Nephron progenitor cell (in vitro differentiated cells): ENCODE results near the gene PTPRK.

Experiments
- DNase-seq: peaks from one replicate; pipeline ENCODE4 v3.0.0; 2021
- H3K27ac Mint-ChIP-seq: 2 replicates; pipeline ENCODE4 v1.8.0; 2021; ENCODE audit warnings: mild to moderate bottlenecking, moderate library complexity, mixed read lengths
- H3K27me3 Mint-ChIP-seq: 2 replicates; pipeline ENCODE4 v1.8.0; 2021; ENCODE audit warnings: mild to moderate bottlenecking, low read depth, mixed read lengths; ENCODE audit not compliant: poor library complexity
- H3K36me3 Mint-ChIP-seq: 2 replicates; pipeline ENCODE4 v1.8.0; 2021; ENCODE audit warnings: low read depth, mixed read lengths
- H3K4me1 Mint-ChIP-seq: 2 replicates; pipeline ENCODE4 v1.8.0; 2021; ENCODE audit warnings: mixed read lengths
- H3K4me3 Mint-ChIP-seq: 2 replicates; pipeline ENCODE4 v1.8.0; 2021; ENCODE audit warnings: mild to moderate bottlenecking, moderate library complexity, mixed read lengths
- H3K9me3 Mint-ChIP-seq: 2 replicates; pipeline ENCODE4 v1.8.0; 2021; ENCODE audit warnings: mild to moderate bottlenecking, moderate library complexity, mixed read lengths
- TF ChIP-seq, protein P1 (sequence below): fragments of 200-600 bp; sonication (generic); IDR thresholded peaks from 2 replicates; pipeline ENCODE4 v1.5.0; 2021; ENCODE audit warnings: antibody characterized with exemption

The PTPRK gene

GRCh38 chr6:128150376-128150775, 370.0 kb downstream of the PTPRK start:
- no peaks in the 10 kb centered on the region for H3K27me3 Mint-ChIP-seq
- no peak overlapping the region for H3K4me3 Mint-ChIP-seq
- no peaks in the 10 kb centered on the region for H3K4me1 Mint-ChIP-seq
- no peaks in the 10 kb centered on the region for H3K9me3 Mint-ChIP-seq
- no peak for DNase-seq
- H3K36me3 Mint-ChIP-seq = no peaks in the 10 kb centered on the region
- TF ChIP-seq, protein P1, sequence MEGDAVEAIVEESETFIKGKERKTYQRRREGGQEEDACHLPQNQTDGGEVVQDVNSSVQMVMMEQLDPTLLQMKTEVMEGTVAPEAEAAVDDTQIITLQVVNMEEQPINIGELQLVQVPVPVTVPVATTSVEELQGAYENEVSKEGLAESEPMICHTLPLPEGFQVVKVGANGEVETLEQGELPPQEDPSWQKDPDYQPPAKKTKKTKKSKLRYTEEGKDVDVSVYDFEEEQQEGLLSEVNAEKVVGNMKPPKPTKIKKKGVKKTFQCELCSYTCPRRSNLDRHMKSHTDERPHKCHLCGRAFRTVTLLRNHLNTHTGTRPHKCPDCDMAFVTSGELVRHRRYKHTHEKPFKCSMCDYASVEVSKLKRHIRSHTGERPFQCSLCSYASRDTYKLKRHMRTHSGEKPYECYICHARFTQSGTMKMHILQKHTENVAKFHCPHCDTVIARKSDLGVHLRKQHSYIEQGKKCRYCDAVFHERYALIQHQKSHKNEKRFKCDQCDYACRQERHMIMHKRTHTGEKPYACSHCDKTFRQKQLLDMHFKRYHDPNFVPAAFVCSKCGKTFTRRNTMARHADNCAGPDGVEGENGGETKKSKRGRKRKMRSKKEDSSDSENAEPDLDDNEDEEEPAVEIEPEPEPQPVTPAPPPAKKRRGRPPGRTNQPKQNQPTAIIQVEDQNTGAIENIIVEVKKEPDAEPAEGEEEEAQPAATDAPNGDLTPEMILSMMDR = no peak
- H3K27ac Mint-ChIP-seq = no peak overlapping the region

GRCh38 chr6:128149796-128150195, 370.6 kb downstream of the PTPRK start:
- Mint-ChIP-seq H3K27me3 (no peaks in the 10 kb centered on the region), H3K4me1 (peaks cover 4% of the 10 kb centered on the region), H3K4me3 (no peak overlapping the region), H3K27ac (no peak overlapping the region), H3K9me3 (no peaks in the 10 kb centered on the region), H3K36me3 (no peaks in the 10 kb centered on the region)
- TF ChIP-seq, protein P1 = no peak
- DNase-seq = no peak

DNA sequence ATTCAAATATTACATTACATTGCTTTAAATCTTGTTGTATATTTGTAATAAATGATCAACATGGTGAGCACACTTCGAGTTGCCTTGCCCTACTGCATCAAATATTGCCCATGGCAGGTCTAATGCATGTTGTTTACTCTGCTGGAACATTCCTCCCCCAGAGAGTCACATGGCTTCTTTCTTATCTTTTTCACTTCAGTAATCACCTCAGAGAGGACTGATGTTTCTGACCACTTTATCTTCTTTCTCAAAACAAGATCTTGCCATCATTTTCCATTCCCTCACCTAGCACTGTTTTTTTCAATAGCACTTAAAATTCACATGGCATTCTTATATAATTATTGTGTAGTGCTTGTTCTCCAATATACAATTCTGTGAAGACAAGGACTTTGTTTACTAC, 376.1 kb downstream of the PTPRK start:
- Mint-ChIP-seq H3K36me3 (no peaks in the 10 kb centered on the region), H3K27ac (peak overlapping the region; percentile 63), H3K27me3 (no peaks in the 10 kb centered on the region), H3K9me3 (no peaks in the 10 kb centered on the region), H3K4me3 (no peak overlapping the region), H3K4me1 (peaks cover 10% of the 10 kb centered on the region)
- no peak for DNase-seq
- TF ChIP-seq, protein P1 = no peak

DNA sequence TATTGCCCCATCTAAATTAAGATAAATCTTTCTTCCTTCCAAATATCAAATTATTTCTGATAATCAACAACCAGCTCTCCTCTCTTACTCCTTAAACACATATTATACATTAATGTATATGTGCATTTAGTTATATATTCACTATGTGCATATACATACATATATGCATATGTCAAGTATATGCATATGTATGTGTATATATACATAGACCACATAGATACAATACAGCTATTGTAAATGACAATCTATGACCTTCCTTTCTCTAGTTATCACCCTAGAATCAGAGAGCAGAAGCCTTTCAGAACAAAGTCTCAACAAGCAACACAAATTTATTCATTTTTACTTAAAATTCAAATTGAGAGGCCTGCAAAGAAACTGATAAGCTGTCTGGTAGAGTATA, 378.5 kb downstream of the PTPRK start:
- no peak for DNase-seq
- TF ChIP-seq, protein P1 = no peak
- H3K27ac Mint-ChIP-seq = no peak overlapping the region
- H3K27me3 Mint-ChIP-seq = no peaks in the 10 kb centered on the region
- peaks cover 10% of the 10 kb centered on the region for H3K4me1 Mint-ChIP-seq
- H3K36me3 Mint-ChIP-seq = no peaks in the 10 kb centered on the region
- H3K4me3 Mint-ChIP-seq = no peak overlapping the region
- H3K9me3 Mint-ChIP-seq = no peaks in the 10 kb centered on the region

DNA sequence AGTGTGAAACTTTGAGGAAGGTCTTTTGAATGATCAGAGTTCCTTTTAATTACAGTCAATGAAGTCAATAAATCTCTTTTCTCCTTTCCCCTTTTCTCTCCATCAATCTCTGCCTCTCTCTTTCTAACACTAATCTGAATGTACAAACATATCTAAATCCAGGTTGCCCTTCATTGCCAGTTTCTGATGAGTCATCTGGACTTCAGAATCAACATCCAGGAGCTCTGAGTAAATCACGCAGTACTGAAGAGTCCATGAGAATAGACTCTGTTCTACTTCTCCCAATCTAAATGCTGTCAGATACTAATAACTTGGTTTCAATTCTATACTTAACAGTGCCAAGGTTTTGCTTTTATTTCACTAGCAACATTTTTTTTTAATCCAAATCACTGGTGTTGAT, 380.9 kb downstream of the PTPRK start:
- H3K27ac Mint-ChIP-seq = no peak overlapping the region
- no peak overlapping the region for H3K4me3 Mint-ChIP-seq
- TF ChIP-seq, protein P1 = no peak
- H3K36me3 Mint-ChIP-seq = no peaks in the 10 kb centered on the region
- H3K27me3 Mint-ChIP-seq = no peaks in the 10 kb centered on the region
- H3K9me3 Mint-ChIP-seq = no peaks in the 10 kb centered on the region
- H3K4me1 Mint-ChIP-seq = peaks cover 4% of the 10 kb centered on the region
- DNase-seq = no peak

DNA sequence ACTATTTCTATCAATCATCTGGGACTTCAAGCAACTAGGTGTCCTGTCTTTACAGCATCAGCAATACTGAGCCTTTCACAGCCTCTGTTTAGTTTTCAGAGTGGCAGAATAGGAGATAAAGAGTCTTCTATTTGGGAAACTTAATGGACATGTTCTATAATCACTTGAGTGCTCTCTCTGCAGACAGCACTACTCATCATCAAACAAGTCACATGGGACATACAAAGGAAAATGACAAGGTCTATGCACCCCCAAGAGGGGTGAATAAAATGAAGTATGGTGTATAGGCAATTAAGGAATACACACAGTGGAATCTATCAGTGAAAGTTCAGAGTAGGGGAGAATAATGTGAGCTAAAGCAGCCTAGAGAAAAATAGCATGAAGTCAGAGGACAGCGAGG, 381.7 kb downstream of the PTPRK start:
- H3K36me3 Mint-ChIP-seq = no peaks in the 10 kb centered on the region
- TF ChIP-seq, protein P1 = no peak
- no peaks in the 10 kb centered on the region for H3K27me3 Mint-ChIP-seq
- no peaks in the 10 kb centered on the region for H3K4me1 Mint-ChIP-seq
- H3K27ac Mint-ChIP-seq = peak overlapping the region; percentile 7
- H3K9me3 Mint-ChIP-seq = no peaks in the 10 kb centered on the region
- DNase-seq = no peak
- no peak overlapping the region for H3K4me3 Mint-ChIP-seq
